ENCODE results near the gene ADCYAP1R1.

DNA sequence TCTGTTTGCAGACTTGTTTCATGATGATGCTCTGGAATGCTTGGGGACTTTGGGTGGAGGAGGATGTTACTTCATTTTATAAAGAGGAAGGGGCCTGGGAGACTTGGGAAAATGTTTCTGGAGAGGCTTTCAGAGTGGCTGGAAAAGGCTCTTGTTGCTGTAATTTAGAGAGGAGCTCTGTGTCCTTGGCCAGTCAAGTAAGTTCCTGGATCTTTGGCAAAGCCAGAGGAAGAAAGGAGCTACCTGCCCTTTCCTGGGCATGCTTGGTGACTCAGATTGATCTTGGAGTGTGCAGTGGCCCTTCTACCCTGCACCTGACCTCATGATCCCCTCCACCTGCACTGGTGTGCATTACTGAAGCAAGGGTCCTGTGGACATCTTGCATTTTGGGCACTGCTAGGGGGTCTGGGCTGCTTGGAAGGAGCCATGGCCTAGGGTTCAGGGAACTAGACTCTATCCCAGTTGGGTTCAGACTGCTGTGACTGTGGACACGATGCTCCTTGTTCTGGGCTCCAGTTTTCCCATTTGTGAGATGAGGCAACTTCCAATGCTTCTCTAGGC, 56.1 kb downstream of the ADCYAP1R1 start:
- TF ChIP-seq, protein P1, sequence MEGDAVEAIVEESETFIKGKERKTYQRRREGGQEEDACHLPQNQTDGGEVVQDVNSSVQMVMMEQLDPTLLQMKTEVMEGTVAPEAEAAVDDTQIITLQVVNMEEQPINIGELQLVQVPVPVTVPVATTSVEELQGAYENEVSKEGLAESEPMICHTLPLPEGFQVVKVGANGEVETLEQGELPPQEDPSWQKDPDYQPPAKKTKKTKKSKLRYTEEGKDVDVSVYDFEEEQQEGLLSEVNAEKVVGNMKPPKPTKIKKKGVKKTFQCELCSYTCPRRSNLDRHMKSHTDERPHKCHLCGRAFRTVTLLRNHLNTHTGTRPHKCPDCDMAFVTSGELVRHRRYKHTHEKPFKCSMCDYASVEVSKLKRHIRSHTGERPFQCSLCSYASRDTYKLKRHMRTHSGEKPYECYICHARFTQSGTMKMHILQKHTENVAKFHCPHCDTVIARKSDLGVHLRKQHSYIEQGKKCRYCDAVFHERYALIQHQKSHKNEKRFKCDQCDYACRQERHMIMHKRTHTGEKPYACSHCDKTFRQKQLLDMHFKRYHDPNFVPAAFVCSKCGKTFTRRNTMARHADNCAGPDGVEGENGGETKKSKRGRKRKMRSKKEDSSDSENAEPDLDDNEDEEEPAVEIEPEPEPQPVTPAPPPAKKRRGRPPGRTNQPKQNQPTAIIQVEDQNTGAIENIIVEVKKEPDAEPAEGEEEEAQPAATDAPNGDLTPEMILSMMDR (IDR thresholded peaks at IDR 0.05), result no peak
- TF ChIP-seq POLR2A (IDR thresholded peaks at IDR 0.05), result no peak
- TF ChIP-seq POLR2AphosphoS5 (IDR thresholded peaks at IDR 0.05; ENCODE audit: insufficient read depth in 1 of 2, low read depth in 1 of 2), result no peak
